Keratinocyte (primary cell): ENCODE data around the gene KIF26A. TPM values are rescaled to one million over a fixed set of nuclear protein-coding genes. Genes with fewer than 3 reads are reported as not detected.

Experiments used
- DNase-seq: peaks from one replicate; pipeline ENCODE4 v3.0.0-alpha.2; 2011; ENCODE audit warnings: low read depth, missing footprints, low spot score
- FAIRE-seq: peaks from 2 replicates; lab custom pipeline; 2011; peaks lifted over from hg19 to GRCh38; lab: Jason Lieb, UNC
- H2AFZ ChIP-seq: 2 replicates; pipeline ENCODE4 v1.6.0; 2012; ENCODE audit warnings: low read length, control low read depth, inconsistent platforms; ENCODE audit not compliant: control insufficient read depth
- H3K27ac ChIP-seq: 2 replicates; pipeline ENCODE4 v1.5.1; 2011; ENCODE audit warnings: low read length; ENCODE audit not compliant: control insufficient read depth, insufficient read depth
- H3K27me3 ChIP-seq: 3 replicates; pipeline ENCODE4 v1.6.0; 2011; ENCODE audit warnings: low read length; ENCODE audit not compliant: control insufficient read depth, insufficient read depth; ENCODE audit errors: extremely low read depth
- H3K36me3 ChIP-seq, 2 experiments: 2 replicates in 1 of 2; 3 replicates in 1 of 2; pipeline ENCODE4 v1.5.1; 2011; ENCODE audit warnings: low read length in 2 of 2, mild to moderate bottlenecking in 1 of 2; ENCODE audit not compliant: control insufficient read depth in 2 of 2, insufficient read depth in 2 of 2; ENCODE audit errors: extremely low read depth in 1 of 2
- H3K4me1 ChIP-seq: 3 replicates; pipeline ENCODE4 v1.5.1; 2011; ENCODE audit warnings: low read length; ENCODE audit not compliant: control insufficient read depth, insufficient read depth; ENCODE audit errors: extremely low read depth
- H3K4me2 ChIP-seq: 3 replicates; pipeline ENCODE4 v1.6.0; 2011; ENCODE audit warnings: low read depth, low read length; ENCODE audit not compliant: control insufficient read depth, insufficient read depth; ENCODE audit errors: extremely low read depth
- H3K4me3 ChIP-seq, 3 experiments: fragments of 200-600 bp in 1 of 3; sonication (generic) in 1 of 3; 2 replicates in 2 of 3; 3 replicates in 1 of 3; pipeline ENCODE4 v1.5.1; 2011 to 2016; ENCODE audit warnings: low read length in 3 of 3, mild to moderate bottlenecking in 3 of 3, control low read depth in 2 of 3, inconsistent platforms in 1 of 3, low read depth in 1 of 3, mixed read lengths in 1 of 3, mixed run types in 1 of 3, moderate library complexity in 1 of 3; ENCODE audit not compliant: control insufficient read depth in 2 of 3, insufficient read depth in 2 of 3; ENCODE audit errors: extremely low read depth in 1 of 3
- H3K79me2 ChIP-seq: 2 replicates; pipeline ENCODE4 v1.6.0; 2012; ENCODE audit warnings: low read length; ENCODE audit not compliant: control insufficient read depth, insufficient read depth
- H3K9ac ChIP-seq: 3 replicates; pipeline ENCODE4 v1.6.0; 2011; ENCODE audit warnings: low read length; ENCODE audit not compliant: control insufficient read depth, insufficient read depth; ENCODE audit errors: extremely low read depth
- H3K9me1 ChIP-seq: 3 replicates; pipeline ENCODE4 v1.6.0; 2011; ENCODE audit warnings: low read length; ENCODE audit not compliant: control insufficient read depth, insufficient read depth; ENCODE audit errors: extremely low read depth
- H3K9me3 ChIP-seq: 2 replicates; pipeline ENCODE4 v1.5.1; 2012; ENCODE audit warnings: low read depth, low read length; ENCODE audit not compliant: control insufficient read depth
- H4K20me1 ChIP-seq: 3 replicates; pipeline ENCODE4 v1.6.0; 2011; ENCODE audit warnings: low read length; ENCODE audit not compliant: control insufficient read depth, insufficient read depth; ENCODE audit errors: extremely low read depth
- EZH2 ChIP-seq: IDR thresholded peaks from one replicate; pipeline ENCODE4 v1.6.1; 2012; ENCODE audit warnings: inconsistent platforms, mild to moderate bottlenecking, low read length, moderate library complexity
- dilution Hi-C: fragments of 300-500 bp; cut with MboI; formaldehyde crosslinking; loops from one replicate; pipeline ENCODE4 v1.7.0; 2020; ENCODE audit warnings: low sequenced_read_pairs; ENCODE audit not compliant: extremely low pct_ligation_motif_present
- polyA plus RNA-seq, 5 experiments: library from polyadenylated mRNA; depleted of rRNA in 3 of 5; stranded (reverse) in 3 of 5; stranded (forward) in 1 of 5; unstranded in 1 of 5; fragments of >200 nt; gene quantifications; 1 replicate in 1 of 5; 2 replicates in 3 of 5; 3 replicates in 1 of 5; pipeline versions ENCODE4 v1.2.1 to v1.2.3, GENCODE V29; 2011 to 2012; ENCODE audit warnings: missing spikeins in 2 of 5, low read depth in 1 of 5, low replicate concordance in 1 of 5
- TF ChIP-seq, protein P1 (sequence below), 3 experiments: IDR thresholded peaks in 1 of 3; conservative IDR thresholded peaks in 1 of 3; optimal IDR thresholded peaks in 1 of 3; 2 replicates in 2 of 3; 3 replicates in 1 of 3; pipeline versions ENCODE3 to v1.5.1; 2011; ENCODE audit warnings: low read length in 3 of 3, mild to moderate bottlenecking in 3 of 3, moderate library complexity in 2 of 3, control low read depth in 1 of 3, inconsistent platforms in 1 of 3; ENCODE audit not compliant: insufficient read depth in 2 of 3; ENCODE audit errors: extremely low read depth in 1 of 3

The KIF26A gene
- polyA plus RNA-seq, 1 donor (not counting 4 experiments of a cell fraction or from before 2014, with no cell fraction given), result 0.07 TPM

GRCh38 chr14:104114421-104115130 lies 23.8 kb upstream of the KIF26A start:
- Histone ChIP-seq H2AFZ (no peak overlapping the region), H3K27ac (no peak overlapping the region), H3K9ac (no peak overlapping the region), H3K4me3 (no peak overlapping the region), H3K9me3 (no peaks in the 10 kb centered on the region), H3K4me1 (peaks cover 13% of the 10 kb centered on the region), H3K27me3 (peaks cover 24% of the 10 kb centered on the region), H3K4me2 (no peak overlapping the region), H3K79me2 (no peaks in the 10 kb centered on the region), H3K36me3 (no peaks in the 10 kb centered on the region), H3K9me1 (no peaks in the 10 kb centered on the region), H4K20me1 (peaks cover 3% of the 10 kb centered on the region)
- DNase-seq (no peak), FAIRE-seq (no peak)
- TF ChIP-seq EZH2, result no peak
- TF ChIP-seq, protein P1, sequence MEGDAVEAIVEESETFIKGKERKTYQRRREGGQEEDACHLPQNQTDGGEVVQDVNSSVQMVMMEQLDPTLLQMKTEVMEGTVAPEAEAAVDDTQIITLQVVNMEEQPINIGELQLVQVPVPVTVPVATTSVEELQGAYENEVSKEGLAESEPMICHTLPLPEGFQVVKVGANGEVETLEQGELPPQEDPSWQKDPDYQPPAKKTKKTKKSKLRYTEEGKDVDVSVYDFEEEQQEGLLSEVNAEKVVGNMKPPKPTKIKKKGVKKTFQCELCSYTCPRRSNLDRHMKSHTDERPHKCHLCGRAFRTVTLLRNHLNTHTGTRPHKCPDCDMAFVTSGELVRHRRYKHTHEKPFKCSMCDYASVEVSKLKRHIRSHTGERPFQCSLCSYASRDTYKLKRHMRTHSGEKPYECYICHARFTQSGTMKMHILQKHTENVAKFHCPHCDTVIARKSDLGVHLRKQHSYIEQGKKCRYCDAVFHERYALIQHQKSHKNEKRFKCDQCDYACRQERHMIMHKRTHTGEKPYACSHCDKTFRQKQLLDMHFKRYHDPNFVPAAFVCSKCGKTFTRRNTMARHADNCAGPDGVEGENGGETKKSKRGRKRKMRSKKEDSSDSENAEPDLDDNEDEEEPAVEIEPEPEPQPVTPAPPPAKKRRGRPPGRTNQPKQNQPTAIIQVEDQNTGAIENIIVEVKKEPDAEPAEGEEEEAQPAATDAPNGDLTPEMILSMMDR (optimal IDR thresholded peaks at IDR 0.05 in 1 of 3, IDR thresholded peaks at IDR 0.05 in 1 of 3, conservative IDR thresholded peaks at IDR 0.05 in 1 of 3; ENCODE audit: extremely low read depth in 1 of 3, insufficient read depth in 2 of 3, low read length in 3 of 3), result no peak
- dilution Hi-C loops, result no loop called here

GRCh38 chr14:104115131-104115600 lies 23.2 kb upstream of the KIF26A start:
- peaks cover 29% of the 10 kb centered on the region for H3K27me3 ChIP-seq
- H4K20me1 ChIP-seq, result peaks cover 3% of the 10 kb centered on the region
- no peak overlapping the region for H3K4me2 ChIP-seq
- H3K36me3 ChIP-seq, result no peaks in the 10 kb centered on the region
- H3K9me1 ChIP-seq, result no peaks in the 10 kb centered on the region
- FAIRE-seq, result no peak
- H2AFZ ChIP-seq, result no peak overlapping the region
- dilution Hi-C loops, result no loop called here
- no peaks in the 10 kb centered on the region for H3K79me2 ChIP-seq
- H3K9ac ChIP-seq, result no peak overlapping the region
- H3K9me3 ChIP-seq, result no peaks in the 10 kb centered on the region
- H3K4me1 ChIP-seq, result peaks cover 13% of the 10 kb centered on the region
- no peak for DNase-seq
- no peak overlapping the region for H3K27ac ChIP-seq
- TF ChIP-seq, protein P1 (optimal IDR thresholded peaks at IDR 0.05 in 1 of 3, IDR thresholded peaks at IDR 0.05 in 1 of 3, conservative IDR thresholded peaks at IDR 0.05 in 1 of 3; ENCODE audit: extremely low read depth in 1 of 3, insufficient read depth in 2 of 3, low read length in 3 of 3), result no peak
- no peak for TF ChIP-seq EZH2
- H3K4me3 ChIP-seq, result no peak overlapping the region
